Measurements from ENCODE around the gene CSTPP1.
"Not testable (repeated sequence)": the region's sequence is repeated elsewhere in the genome, so short reads cannot be mapped to it uniquely, and the experiment has no call there.

CSTPP1 gene

GRCh38 chr11:46961041-46961440 is 24.5 kb downstream of the CSTPP1 start:
- DNase-seq: no peak

- DNase-seq: not testable (repeated sequence)
Observed at GRCh38 chr11:46961886-46962285, 25.3 kb downstream of the CSTPP1 start.

GRCh38 chr11:46963844-46964243 is 27.3 kb downstream of the CSTPP1 start:
- DNase-seq: no peak

GRCh38 chr11:46966773-46967172 is 30.2 kb downstream of the CSTPP1 start:
- no peak for DNase-seq

- DNase-seq: no peak
Observed at GRCh38 chr11:46967962-46968361, 31.4 kb downstream of the CSTPP1 start.

- DNase-seq: no peak
Observed at GRCh38 chr11:46969379-46969778, 32.8 kb downstream of the CSTPP1 start.

GRCh38 chr11:46970913-46971625 is 34.5 kb downstream of the CSTPP1 start:
- DNase-seq: no peak

- DNase-seq: no peak
Observed at GRCh38 chr11:46972343-46972742, 35.8 kb downstream of the CSTPP1 start.

- no peak for DNase-seq
Observed at GRCh38 chr11:46972821-46973220, 36.3 kb downstream of the CSTPP1 start.

GRCh38 chr11:46976182-46976854 is 39.8 kb downstream of the CSTPP1 start:
- no peak for DNase-seq

- no peak for DNase-seq
Observed at GRCh38 chr11:46977038-46977813, 40.7 kb downstream of the CSTPP1 start.

- no peak for DNase-seq
Observed at GRCh38 chr11:46978005-46978491, 41.5 kb downstream of the CSTPP1 start.

GRCh38 chr11:46979358-46979757 is 42.8 kb downstream of the CSTPP1 start:
- DNase-seq: no peak

GRCh38 chr11:46981436-46981835 is 44.9 kb downstream of the CSTPP1 start:
- DNase-seq: no peak

GRCh38 chr11:46982797-46983452 is 46.4 kb downstream of the CSTPP1 start:
- DNase-seq: no peak

GRCh38 chr11:46983598-46983997 is 47.0 kb downstream of the CSTPP1 start:
- no peak for DNase-seq

- no peak for DNase-seq
Observed at GRCh38 chr11:46984548-46984947, 48.0 kb downstream of the CSTPP1 start.

GRCh38 chr11:46984987-46985386 is 48.4 kb downstream of the CSTPP1 start:
- DNase-seq: no peak

GRCh38 chr11:46987183-46987582 is 50.6 kb downstream of the CSTPP1 start:
- no peak for DNase-seq

- not testable (repeated sequence) for DNase-seq
Observed at GRCh38 chr11:46989810-46990487, 53.4 kb downstream of the CSTPP1 start.

GRCh38 chr11:46991391-46991790 is 54.8 kb downstream of the CSTPP1 start:
- DNase-seq: no peak

- DNase-seq: not testable (repeated sequence)
Observed at GRCh38 chr11:46992386-46992785, 55.8 kb downstream of the CSTPP1 start.
